Omental fat pad (tissue), 4 donors: ENCODE measurements around the gene ACAT1. TPM values are rescaled to one million over a fixed set of nuclear protein-coding genes. Genes with fewer than 3 reads are reported as not detected.

Experiments used
- ATAC-seq: fragments of 150-250 bp; one replicate; pipeline ENCODE4 v1.9.1; 2016; ENCODE audit warnings: mild to moderate bottlenecking, moderate library complexity; ENCODE audit not compliant: low FRiP score
- DNase-seq: peaks from one replicate; pipeline ENCODE4 v3.0.0-alpha.2; 2019; ENCODE audit warnings: low spot score
- CTCF ChIP-seq, 3 donors: fragments of 450-650 bp; IDR thresholded peaks; one replicate each; pipeline ENCODE4 v1.5.1; 2016 to 2017; ENCODE audit warnings: antibody characterized with exemption in 3 of 3, mild to moderate bottlenecking in 3 of 3, moderate library complexity in 2 of 3
- total RNA-seq, 4 donors: library from RNA; depleted of rRNA; stranded (reverse); fragments of >200 nt; gene quantifications; one replicate each; pipeline ENCODE4 v1.1.0, GENCODE V29; 2016

ACAT1 gene
- total RNA-seq, result 100 to 1,000 TPM; 118 to 215 (median 168) TPM

GRCh38 chr11:108121274-108122155 is at the start of gene ACAT1:
Gene ACAT1, plus strand, starts transcription at chr11:108121567. Its CDS starts 40 bp downstream, at chr11:108121607.
- peak in 1 of 3 donors; percentile 30 for TF ChIP-seq CTCF (IDR thresholded peaks at IDR 0.05)
- peak; percentile 95 for ATAC-seq
- peak; percentile 98 for DNase-seq

- TF ChIP-seq CTCF (IDR thresholded peaks at IDR 0.05), result no peak
- no peak for DNase-seq
- ATAC-seq, result no peak
These were observed 36.6 kb upstream of the ACAT1 start for GRCh38 chr11:108084811-108085210.

- no peak for DNase-seq
- ATAC-seq, result no peak
- TF ChIP-seq CTCF (IDR thresholded peaks at IDR 0.05), result no peak
These were observed 35.7 kb upstream of the ACAT1 start for GRCh38 chr11:108085672-108086071.

- no peak for TF ChIP-seq CTCF (IDR thresholded peaks at IDR 0.05)
- DNase-seq (no peak), ATAC-seq (no peak)
These were observed 29.2 kb upstream of the ACAT1 start for GRCh38 chr11:108092134-108092533.

GRCh38 chr11:108093128-108093904 is 28.1 kb upstream of the ACAT1 start:
- ATAC-seq (no peak), DNase-seq (no peak)
- TF ChIP-seq CTCF (IDR thresholded peaks at IDR 0.05), result no peak

- no peak for ATAC-seq
- TF ChIP-seq CTCF (IDR thresholded peaks at IDR 0.05), result no peak
- no peak for DNase-seq
These were observed 24.2 kb upstream of the ACAT1 start for GRCh38 chr11:108097179-108097578.
